GM21717 (cell line): Measurements from ENCODE around the gene SPATA3.
"Not testable (repeated sequence)": the region's sequence is repeated elsewhere in the genome, so short reads cannot be mapped to it uniquely, and the experiment has no call there.

ENCODE experiments used
- ATAC-seq: cut with Tn5 transposase; IDR thresholded peaks from one replicate; pipeline ENCODE4 v1.9.1; 2021; ENCODE audit warnings: mild to moderate bottlenecking, moderate library complexity; ENCODE audit not compliant: unreplicated experiment

Gene SPATA3

DNA sequence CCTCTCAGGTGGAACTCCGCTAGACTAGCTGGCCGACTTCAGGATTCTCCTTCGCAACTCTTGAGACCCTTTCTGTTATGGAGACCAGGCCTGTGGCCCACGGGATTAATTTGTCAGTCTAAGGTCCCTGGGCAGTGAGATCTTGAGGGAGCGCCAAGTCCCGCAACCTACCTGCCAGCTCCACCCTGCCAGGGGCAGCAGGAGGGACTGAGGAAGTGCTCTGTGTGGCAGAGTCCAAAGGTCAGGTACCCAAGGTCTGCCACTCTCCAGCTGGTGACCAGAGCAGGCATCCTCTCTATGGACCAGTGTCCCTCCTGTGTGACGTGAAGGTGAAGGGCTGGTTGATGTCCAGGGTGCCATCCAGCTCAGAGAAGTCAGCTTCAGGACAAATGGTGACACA is 4.3 kb upstream of the SPATA3 start:
- no peak for ATAC-seq

DNA sequence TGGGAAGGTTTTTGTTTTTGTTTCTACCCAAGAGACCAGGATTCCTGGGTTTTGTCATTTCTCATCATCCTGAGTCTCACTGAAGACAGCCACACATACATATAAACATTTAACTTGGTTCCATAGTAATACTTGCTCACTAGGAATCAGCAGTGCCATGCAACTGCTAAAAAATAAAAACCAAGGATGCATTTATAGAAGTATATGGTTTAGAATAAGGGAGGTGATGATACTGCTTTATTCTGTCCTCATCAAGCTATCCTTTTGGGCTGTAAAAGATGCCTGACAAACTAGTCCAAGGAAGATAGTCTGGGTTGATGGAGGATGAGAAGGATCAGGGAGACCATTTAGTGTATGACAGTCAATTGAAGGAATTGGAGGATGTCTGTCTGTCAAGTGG is 740 bp downstream of the SPATA3 start:
- ATAC-seq, result no peak

DNA sequence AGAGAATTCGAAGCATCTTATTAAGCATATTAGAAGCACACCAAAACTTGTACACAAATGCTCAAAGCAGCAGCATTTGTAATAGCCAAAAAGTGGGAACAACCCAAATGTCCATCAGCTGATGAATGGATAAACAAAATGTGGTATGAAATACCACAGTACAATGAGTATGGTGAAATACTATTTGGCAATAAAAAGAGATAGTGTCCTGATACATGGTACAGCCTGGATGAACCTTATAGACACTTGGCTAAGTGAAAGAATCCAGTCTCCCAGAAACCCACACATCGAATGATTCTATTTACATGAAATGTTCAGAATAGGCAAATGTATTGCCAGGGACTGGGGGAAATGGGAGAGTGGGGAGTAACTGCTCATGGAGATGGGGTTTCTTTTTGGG is 3.0 kb downstream of the SPATA3 start:
- ATAC-seq, result no peak

DNA sequence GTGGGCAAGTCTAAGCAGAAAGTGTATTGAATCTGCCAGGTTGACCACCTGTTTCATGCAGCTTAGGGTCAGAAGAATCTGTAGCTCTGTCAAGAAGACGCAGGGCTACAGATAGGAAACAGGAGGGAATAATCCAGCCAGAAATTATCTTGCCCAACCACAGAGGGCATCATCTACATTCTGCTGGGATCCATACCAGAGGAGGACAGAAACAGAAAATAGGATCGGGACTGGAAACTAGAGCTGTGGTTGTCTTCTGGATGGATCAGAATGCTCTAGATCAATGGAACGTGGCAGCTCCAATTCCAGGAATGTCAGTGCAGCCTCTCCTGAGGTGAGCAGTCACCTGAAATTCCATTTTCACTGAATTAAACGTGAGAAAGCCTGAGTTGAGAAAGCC is 3.6 kb downstream of the SPATA3 start:
- ATAC-seq, result no peak

DNA sequence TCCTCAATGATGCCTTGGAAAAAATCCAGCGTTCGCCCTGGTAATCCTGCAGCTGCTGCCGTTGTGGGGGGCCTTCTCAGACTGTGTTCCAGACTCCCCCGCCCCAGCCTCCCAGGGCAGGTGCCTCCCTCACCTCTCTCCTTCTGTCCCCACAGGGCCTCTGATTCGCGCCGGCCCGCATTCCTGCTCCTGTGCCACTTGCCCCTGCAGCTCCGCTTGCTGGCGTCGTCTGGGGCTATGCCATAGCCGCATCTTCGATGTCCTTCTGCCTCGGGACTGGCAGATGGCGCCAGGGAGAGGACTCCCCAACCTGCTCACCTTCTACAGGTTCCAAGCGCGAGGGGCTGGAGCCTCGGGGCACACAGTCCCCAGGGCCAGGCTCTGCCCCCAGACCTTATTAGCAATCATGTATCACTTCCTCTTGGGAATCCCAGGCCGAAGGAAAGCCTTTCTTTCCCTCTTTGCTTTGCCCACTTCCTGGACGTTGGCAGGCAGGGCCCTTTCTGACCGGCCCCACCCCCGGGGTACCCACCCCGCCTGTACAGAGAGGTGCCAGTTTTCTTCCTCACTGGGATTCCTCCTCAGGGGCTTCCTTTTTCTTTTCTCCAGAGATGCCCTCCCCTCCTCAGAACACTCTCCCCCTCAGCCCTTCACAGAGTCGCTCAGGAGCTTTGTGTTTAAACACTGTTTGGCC is 4.4 kb downstream of the SPATA3 start:
- ATAC-seq, result no peak

DNA sequence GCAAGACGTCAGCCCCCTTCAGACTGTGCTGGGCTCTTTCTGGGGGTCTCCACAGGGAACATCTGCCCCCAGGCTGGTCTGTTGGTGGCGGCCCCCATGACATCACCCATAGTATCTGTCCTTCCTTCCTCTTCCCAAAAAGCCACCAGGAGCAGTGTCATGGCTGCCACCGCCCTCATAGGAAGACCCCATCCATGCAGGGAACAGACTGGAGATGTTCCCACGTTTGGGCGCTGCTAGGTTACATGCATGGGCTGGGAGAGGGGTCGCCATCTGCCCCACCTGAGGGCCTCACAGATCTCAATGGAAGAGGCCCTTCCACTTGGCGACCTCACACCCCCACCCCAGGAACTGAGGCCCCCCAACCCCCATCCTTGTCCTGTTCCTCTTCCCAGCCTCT is 5.1 kb downstream of the SPATA3 start:
- no peak for ATAC-seq

DNA sequence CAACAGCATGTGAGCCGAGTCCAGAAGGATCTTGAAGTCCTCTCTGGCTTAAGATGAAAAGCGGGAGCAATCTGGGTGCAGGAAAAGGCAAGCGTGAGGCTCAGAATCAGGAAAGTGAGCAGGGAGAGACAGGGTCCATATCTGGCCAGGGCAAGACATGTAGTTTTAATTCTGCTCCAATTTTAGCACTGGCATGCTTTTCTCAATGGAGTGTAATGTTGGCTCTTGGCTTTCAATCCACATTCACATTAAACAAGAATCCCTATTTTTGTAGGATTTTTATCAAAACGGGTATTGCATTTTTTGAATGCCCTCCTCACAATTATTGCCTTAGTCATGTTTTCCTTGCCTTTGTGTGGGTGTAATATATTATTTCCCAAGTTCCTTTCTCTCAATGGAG is 6.0 kb downstream of the SPATA3 start:
- ATAC-seq, result no peak

DNA sequence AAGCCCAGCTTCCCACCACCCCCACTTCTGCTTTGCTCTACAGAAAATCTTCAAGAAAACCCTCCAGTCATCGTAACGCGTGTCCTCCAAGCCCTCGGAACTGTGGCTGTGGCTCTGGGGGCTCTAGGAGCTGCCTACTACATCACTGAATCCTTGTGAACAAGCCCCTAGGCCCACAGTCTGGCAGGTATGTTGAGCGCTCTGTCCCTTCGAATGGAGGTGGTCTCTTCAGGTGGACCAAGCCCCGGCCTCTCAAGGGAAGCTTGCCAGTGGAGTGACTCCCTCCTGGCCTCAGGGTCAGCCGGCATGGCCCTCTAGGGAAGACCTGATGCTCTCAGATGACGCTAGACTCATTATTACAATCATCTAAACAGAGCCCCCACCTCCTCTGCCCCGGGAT is 6.7 kb downstream of the SPATA3 start:
- no peak for ATAC-seq

DNA sequence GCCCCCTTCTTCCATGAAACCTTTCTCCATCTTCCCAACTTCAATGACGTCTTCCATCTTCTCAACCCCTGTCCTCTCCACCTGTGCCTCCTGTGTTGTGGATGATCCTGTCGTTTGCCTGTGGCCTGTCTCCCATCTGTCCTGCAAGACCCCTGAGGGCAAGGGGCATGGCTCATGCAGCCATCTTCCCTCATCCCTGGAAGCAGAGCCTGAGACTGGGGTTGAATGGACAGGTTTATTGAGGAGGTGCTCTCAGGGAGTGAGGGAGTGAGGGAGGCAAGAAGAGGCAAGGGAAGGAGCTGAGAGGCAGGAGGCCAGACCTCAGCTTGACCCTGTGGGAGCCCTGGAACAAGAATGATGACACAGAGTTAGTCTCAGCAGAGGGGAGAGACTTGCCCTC is 7.3 kb downstream of the SPATA3 start:
- ATAC-seq, result no peak

DNA sequence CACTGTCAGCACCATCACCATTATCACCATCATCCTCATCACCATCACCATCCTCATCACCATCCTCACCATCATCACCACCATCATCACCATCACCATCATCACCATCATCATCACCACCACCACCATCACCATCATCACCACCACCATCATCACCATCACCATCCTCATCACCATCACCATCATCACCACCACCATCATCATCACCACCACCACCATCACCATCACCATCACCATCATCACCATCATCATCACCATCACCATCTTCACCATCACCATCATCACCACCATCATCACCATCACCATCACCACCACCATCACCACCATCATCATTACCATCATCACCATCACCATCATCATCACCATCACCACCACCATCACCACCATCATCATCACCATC is 9.0 kb downstream of the SPATA3 start:
- ATAC-seq, result not testable (repeated sequence)

DNA sequence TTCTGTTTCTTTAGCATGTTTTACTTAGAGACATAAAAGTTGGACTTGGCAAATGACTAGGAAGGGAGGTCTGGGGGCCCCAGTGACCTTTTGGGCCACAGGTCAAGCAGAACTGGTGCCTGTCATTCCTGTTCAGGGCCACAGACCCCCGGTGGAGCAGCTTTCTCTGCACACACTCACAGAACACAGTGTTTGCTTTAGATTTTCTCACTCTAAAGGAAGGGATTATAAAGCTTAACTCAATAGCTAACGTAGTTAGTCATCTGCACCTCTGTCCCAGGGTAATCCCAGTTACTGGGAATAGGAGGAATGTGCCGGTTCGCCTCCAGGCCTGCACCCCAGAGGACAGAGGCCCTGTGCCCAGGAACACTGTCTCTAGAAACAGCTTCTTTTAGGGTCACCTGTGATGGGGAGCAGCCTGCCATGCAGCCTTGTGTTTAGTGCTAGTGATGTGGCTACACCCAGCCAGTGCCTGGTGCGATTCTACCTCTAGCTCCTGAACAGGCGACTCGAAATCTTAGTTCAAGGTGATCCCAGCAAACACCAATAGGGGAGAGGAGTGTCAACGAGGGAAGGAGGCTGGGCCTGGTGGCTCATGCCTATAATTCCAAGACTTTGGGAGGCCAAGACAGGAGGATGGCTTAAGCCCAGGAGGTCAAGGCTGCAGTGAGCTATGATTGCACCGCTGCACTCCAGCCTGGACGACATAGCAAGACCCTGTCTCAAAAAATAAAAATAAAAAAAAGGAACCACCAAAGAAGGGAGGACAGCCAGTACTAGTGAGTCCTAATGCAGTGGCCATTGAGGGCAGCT is 11.6 kb downstream of the SPATA3 start:
- no peak for ATAC-seq

DNA sequence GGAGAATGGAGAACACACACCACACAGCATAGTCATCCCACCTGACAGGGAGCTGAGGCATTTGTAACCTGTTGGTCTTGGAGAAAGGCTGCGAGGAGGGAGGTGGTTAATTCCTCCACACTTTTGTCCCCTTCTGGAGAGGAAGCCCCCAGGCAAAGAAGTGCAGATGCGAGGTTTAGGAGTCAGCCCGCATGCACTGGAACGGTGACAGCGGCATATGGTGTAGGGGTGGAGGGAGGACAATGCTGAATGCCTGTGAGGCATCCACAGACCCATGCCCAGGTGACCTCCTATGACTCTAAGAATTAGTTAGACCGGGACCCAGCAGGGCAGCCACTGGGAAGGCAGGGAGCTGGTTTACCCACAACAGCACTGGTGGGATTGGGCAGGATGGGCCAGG is 12.2 kb downstream of the SPATA3 start:
- ATAC-seq, result no peak

DNA sequence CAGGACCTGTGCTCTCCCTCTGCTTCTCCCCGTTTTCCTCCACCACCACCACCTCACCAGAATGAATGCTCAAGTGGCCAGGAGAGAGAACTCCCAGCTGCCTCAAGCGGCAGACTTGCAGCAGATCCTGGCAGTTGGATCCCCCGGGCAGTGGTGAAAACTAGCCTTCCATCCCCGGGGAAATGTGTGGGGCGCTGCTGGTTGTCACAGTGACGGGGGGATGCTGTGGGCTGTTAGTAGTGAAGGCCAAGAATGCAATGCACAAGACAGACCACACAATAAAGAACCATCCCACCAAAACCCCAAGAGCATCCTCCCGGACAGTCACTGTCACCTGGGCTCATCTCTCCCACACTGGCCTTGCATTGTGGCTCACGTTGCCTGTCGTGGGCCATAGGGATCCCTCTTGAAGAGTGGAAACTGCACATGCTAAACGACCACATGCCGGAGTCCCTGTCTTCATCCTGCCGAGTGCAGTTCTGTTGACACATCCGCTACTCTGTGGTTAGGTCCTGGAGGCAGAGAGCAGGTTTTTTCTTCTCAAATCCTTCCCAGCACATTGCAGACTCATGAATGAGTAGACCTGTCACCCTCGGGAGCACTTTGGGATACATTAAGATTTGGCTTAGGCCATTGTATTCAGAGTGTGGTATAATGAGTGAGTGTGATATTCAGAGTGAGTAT is 13.5 kb downstream of the SPATA3 start:
- no peak for ATAC-seq

DNA sequence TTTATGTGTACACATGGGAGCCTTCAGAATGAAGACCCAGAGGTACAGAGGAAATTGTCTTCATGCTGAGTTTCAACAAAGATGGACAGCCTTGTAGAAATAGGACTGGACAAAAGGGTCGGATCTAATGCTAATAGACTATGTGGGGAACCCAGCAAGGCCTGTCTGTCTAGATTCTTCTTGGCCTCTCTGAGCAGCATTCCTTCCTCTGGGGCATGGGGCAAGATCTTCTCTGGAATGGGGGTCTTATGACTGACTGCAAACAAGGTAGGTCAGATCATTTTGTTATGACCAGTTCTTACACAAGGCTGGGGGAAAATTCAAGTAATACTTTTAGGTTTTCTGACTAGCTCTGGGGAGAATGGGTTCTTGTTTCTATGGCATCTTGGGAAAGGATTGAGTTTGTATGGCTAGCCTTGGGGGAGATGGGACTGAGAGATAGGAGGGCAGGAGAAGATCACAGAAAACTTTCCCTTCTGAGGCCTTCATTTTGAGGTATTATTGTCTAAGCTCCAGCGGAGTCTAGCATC is 14.3 kb downstream of the SPATA3 start:
- no peak for ATAC-seq

DNA sequence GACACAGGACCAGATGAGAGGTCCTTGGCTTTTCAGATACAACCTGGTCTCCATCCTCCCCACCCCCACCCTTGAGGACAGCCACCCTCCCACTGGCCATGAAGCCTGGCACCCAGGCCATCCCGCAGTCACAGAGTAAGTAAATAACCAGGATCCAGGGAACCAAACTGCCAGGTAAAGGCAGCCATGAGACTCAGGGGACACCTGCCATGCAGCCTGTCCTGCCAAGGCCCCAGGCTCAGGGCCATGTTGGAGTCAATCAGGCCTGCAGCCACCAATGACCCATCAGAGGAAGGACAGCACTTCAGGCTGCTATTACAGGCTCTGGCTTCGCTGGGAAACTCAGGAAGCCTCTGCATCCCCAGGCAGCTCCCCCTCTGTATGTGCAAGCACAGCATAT is 15.6 kb downstream of the SPATA3 start:
- ATAC-seq, result no peak

DNA sequence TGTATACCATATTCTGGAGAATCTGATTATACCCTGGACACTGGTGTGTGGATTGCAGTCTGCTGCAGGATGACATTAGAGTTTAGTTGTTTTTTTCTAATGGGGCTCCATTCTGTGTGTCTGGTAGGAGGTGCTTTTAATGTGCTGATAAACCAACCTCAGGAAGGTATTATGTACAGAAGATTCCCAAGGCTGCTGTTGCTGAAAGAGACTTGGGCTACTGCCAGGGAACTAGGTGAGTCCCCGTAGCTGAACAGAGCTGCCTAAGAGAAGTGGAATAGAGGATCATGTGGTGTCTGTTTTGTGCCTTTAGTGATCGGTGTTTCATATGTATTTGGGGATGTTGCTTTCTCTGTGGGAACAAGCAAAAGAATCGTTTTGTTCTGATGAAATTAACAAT is 16.5 kb downstream of the SPATA3 start:
- no peak for ATAC-seq

DNA sequence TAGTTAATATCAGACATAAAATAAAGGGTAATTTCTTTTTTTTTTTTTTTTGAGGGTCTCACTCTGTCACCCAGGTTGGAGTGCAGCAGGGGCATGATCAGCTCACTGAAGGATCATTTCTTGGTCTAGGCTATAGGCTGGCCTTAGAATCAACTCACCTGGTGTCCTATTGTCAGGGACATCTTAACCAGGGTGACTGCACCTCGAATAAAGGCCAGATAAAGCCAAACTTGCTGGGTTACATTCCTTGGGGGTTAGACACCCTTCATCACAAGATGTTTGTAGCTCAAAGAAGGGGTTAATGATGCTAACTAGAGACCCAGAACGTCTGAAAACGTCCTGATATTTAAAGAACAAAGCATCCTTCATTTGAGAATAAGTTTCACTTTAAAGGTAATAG is 17.9 kb downstream of the SPATA3 start:
- no peak for ATAC-seq

DNA sequence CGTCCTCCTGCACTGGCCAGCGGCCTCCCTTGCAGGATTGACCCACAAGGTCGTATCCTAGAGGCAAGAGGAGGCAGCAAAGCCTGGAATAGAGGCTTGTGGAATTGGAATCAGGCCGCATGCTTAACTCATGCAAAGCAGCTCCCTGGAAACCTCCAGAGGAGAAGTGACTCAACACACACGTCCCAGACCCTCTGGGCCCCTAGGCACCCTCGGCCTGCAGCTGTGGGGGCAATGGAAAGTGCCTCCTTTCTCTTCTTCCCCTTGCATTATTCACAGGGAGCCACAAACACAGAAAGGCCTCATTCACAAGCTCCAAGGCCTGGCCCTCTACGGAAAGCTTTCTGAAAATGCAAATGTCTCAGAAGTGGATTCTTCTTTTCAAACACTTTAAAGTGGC is 19.6 kb downstream of the SPATA3 start:
- ATAC-seq, result no peak

DNA sequence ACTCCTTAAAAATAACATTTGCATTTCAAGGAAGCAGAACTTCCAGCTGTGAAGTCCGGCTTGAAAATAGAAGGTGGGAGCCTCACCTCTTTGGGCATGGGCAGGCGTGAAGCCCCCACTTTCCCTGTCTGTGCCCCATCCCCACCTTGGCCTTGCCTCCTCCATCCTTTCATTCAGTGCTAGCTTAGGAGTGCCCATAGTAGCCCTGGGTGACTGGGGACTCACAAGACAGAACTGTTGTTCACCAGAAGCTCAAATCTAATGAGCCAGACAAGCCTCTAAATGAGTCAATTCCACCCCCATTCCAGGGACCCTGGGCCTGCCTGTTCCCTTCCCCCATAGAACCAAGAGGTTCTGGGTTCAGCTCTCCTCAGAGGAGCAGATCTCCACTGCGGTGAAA is 20.0 kb downstream of the SPATA3 start:
- ATAC-seq, result no peak

DNA sequence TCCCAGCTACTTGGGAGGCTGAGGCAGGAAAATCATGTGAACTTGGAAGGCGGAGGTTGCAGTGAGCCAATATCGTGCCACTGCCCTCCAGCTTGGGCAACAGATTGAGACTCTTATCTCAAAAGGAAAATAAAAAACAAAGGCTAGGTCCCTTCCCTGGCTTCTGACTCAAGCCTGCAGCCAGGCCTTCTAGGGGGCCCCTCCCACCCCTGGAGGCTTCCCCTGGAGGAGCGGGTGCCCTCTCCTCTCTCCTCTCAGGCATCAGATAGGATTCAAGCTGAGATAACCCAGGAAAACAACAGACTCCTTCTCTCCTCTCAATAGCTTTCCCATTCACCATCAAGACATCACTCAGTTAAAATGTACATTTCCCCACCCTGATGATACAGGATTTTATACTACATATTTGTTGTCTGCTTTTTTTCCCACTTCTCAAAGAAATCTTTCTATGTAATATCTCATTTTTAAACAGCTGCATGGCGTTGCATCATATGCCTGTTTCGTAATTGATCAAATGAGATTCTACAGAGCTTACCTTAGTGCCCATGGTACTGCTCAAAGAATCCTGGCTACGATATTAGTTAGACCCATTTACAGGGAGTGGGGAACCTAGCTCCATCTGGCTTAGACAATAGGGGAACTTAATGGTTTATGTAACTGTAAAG is 20.8 kb downstream of the SPATA3 start:
- ATAC-seq, result no peak

DNA sequence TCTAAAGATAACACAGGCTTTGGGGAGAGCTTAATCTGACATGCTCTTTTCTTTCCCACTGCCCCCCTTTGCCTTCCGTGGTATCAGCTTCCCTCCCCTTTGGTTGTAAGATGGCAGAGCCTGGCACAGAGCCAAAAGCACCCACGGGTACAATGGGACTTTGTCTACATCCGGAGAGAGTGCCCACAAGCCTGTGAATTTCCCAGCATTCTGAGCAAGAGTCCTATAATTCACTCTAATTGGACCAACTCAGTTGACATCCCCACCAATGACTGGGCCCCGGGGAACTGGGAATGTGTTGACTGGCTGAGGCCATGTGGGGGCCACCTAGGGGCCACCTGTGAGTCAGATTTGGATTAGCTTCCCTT is 21.3 kb downstream of the SPATA3 start:
- no peak for ATAC-seq
